ENCODE results near the gene MMP21. TPM values are rescaled to one million over a fixed set of nuclear protein-coding genes. Genes with fewer than 3 reads are reported as not detected.

MMP21 gene
- total and polyA plus RNA-seq, 2 of the 13 experiments (the other 11 are each of a cell fraction or from before 2014, with no cell fraction given): not detected

GRCh38 chr10:125792342-125793300 lies 17.0 kb upstream of the MMP21 start (continued):
- TF ChIP-seq ZNF777 (CRISPR knock-in tag; IDR thresholded peaks at IDR 0.05) (no peak), RARG (CRISPR knock-in tag; IDR thresholded peaks at IDR 0.05; ENCODE audit: low read depth) (no peak), GABPA (IDR thresholded peaks at IDR 0.05; ENCODE audit: low read depth, low read length) (no peak), GABPA (CRISPR knock-in tag; IDR thresholded peaks at IDR 0.05; ENCODE audit: low read depth) (peak; percentile 57), NCOA5 (CRISPR knock-in tag; IDR thresholded peaks at IDR 0.05) (no peak), ZBTB7A (CRISPR knock-in tag; IDR thresholded peaks at IDR 0.05) (peak; percentile 70; the same call in 1 of the 2 replicates), HBP1 (CRISPR knock-in tag; IDR thresholded peaks at IDR 0.05; ENCODE audit: low read depth) (peak; percentile 77; the same call in 1 of the 2 replicates), RCOR2 (CRISPR knock-in tag; IDR thresholded peaks at IDR 0.05) (peak; percentile 92), PRMT3 (CRISPR knock-in tag; IDR thresholded peaks at IDR 0.05; ENCODE audit: borderline replicate concordance, low read depth) (no peak), BCLAF1 (IDR thresholded peaks at IDR 0.05) (no peak), ZNF20 (CRISPR knock-in tag; IDR thresholded peaks at IDR 0.05) (no peak), KLF6 (CRISPR knock-in tag; IDR thresholded peaks at IDR 0.05) (peak; percentile 72; the same call in 1 of the 2 replicates), HOXA5 (CRISPR knock-in tag; IDR thresholded peaks at IDR 0.05) (0 out of 2 replicates have a peak, but pooled peaks have one; percentile 63), ELK4 (CRISPR knock-in tag; IDR thresholded peaks at IDR 0.05; ENCODE audit: borderline replicate concordance) (no peak), ZNF512B (CRISPR knock-in tag; IDR thresholded peaks at IDR 0.05; ENCODE audit: borderline replicate concordance) (peak; percentile 89; the same call in 1 of the 2 replicates), FOXO1 (CRISPR knock-in tag; IDR thresholded peaks at IDR 0.05) (peak; percentile 90), MTA1 (CRISPR knock-in tag; IDR thresholded peaks at IDR 0.05; ENCODE audit: borderline replicate concordance) (peak; percentile 91), TFE3 (CRISPR knock-in tag; IDR thresholded peaks at IDR 0.05) (peak; percentile 69), NCOR1 (IDR thresholded peaks at IDR 0.05; ENCODE audit: borderline replicate concordance, low read length) (peak; percentile 71; the same call in 1 of the 2 replicates)
